K562 (cell line): ENCODE data around the gene MMP15. TPM values are rescaled to one million over a fixed set of nuclear protein-coding genes. Genes with fewer than 3 reads are reported as not detected.
"Not testable (repeated sequence)": the region's sequence is repeated elsewhere in the genome, so short reads cannot be mapped to it uniquely, and the experiment has no call there.

Experiments
- ATAC-seq: fragments of 200-7000 bp; cut with Tn5 transposase; 3 replicates; pipeline ENCODE4 v1.9.1; 2020; ENCODE audit warnings: moderate library complexity
- BruUV-seq: library from RNA; stranded (reverse); fragments of 400-500 nt; replicated peaks from 2 replicates; lab custom pipeline; 2021; lab: Mats Ljungman, UMichigan
- CTCF ChIA-PET: fragments of 300-600 bp; formaldehyde crosslinking; extraction: SDS; loops from one replicate; lab custom pipeline; 2021; ENCODE audit warnings: low intra/inter-chr PET ratio; lab: Yijun Ruan, JAX
- POLR2A ChIA-PET: fragments of 300-600, 350-650 bp; sonication (Branson Sonifier 250); formaldehyde crosslinking; extraction: SDS; loops from one replicate; lab custom pipeline; 2021; ENCODE audit warnings: antibody characterized with exemption, inconsistent platforms; lab: Yijun Ruan, JAX
- DNase-seq, 4 experiments: peaks; one replicate each; pipeline versions ENCODE4 v3.0.0 to v3.0.0-alpha.2; 2011 to 2018; ENCODE audit warnings: low spot score in 3 of 4, mixed read lengths in 3 of 4; ENCODE audit errors: extremely low read depth in 1 of 4
- FAIRE-seq: peaks from 2 replicates; lab custom pipeline; 2011; peaks lifted over from hg19 to GRCh38; lab: Jason Lieb, UNC
- H2AFZ ChIP-seq: 2 replicates; pipeline ENCODE4 v1.6.0; 2011; ENCODE audit warnings: low read depth, low read length, control low read depth, inconsistent platforms
- H3K27ac ChIP-seq: fragments of 200-600 bp; 3 replicates; pipeline ENCODE4 v1.8.0; 2011; ENCODE audit warnings: low read depth, mild to moderate bottlenecking, control low read depth, inconsistent platforms, low read length, moderate library complexity, mixed read lengths; ENCODE audit errors: extremely low read depth
- H3K27me3 ChIP-seq, 2 experiments: fragments of 300-600 bp in 1 of 2; 2 replicates in 1 of 2; 3 replicates in 1 of 2; pipeline versions ENCODE4 v1.6.0 to v1.8.0; 2011; ENCODE audit warnings: inconsistent platforms in 2 of 2, low read length in 2 of 2, mild to moderate bottlenecking in 1 of 2, mixed read lengths in 1 of 2, moderate library complexity in 1 of 2; ENCODE audit not compliant: control insufficient read depth in 2 of 2, insufficient read depth in 2 of 2
- H3K36me3 ChIP-seq: fragments of 300-600 bp; 3 replicates; pipeline ENCODE4 v1.8.0; 2011; ENCODE audit warnings: mild to moderate bottlenecking, low read length, inconsistent platforms; ENCODE audit not compliant: control insufficient read depth, insufficient read depth
- H3K4me1 ChIP-seq, 2 experiments: fragments of 200-600 bp in 1 of 2; replicated peaks in 1 of 2; 2 replicates in 1 of 2; 3 replicates in 1 of 2; pipeline versions ENCODE4 v1.5.1 to v1.8.0; 2011; ENCODE audit warnings: inconsistent platforms in 2 of 2, low read length in 2 of 2, mild to moderate bottlenecking in 1 of 2, mixed read lengths in 1 of 2, moderate library complexity in 1 of 2; ENCODE audit not compliant: control insufficient read depth in 2 of 2, insufficient read depth in 2 of 2
- H3K4me2 ChIP-seq: 2 replicates; pipeline ENCODE4 v1.6.1; 2011; ENCODE audit warnings: low read length, control low read depth, inconsistent platforms, mixed read lengths; ENCODE audit not compliant: insufficient read depth
- H3K4me3 ChIP-seq: fragments of 200-600 bp; sonication (generic), shearing (Covaris generic); 2 replicates; pipeline ENCODE4 v1.5.1; 2016; ENCODE audit warnings: control low read depth, inconsistent platforms
- H3K79me2 ChIP-seq: fragments of 200-600 bp; 3 replicates; pipeline ENCODE4 v1.8.0; 2011; ENCODE audit warnings: low read length, inconsistent platforms; ENCODE audit not compliant: control insufficient read depth, insufficient read depth
- H3K9ac ChIP-seq, 2 experiments: 2 replicates each; pipeline versions ENCODE4 v1.6.0 to v1.6.1; 2011; ENCODE audit warnings: low read depth in 2 of 2, low read length in 2 of 2, control low read depth in 1 of 2, inconsistent platforms in 1 of 2, mild to moderate bottlenecking in 1 of 2, mixed read lengths in 1 of 2; ENCODE audit not compliant: insufficient read depth in 1 of 2
- H3K9me1 ChIP-seq: one replicate; pipeline ENCODE4 v1.6.0; 2011; ENCODE audit warnings: inconsistent platforms, mild to moderate bottlenecking, low read length, moderate library complexity; ENCODE audit not compliant: control insufficient read depth, insufficient read depth
- H3K9me3 ChIP-seq: replicated peaks from 2 replicates; pipeline ENCODE4 v1.5.1; 2011; ENCODE audit warnings: low read depth, low read length, inconsistent platforms; ENCODE audit not compliant: control insufficient read depth, insufficient read depth
- H4K20me1 ChIP-seq: replicated peaks from 2 replicates; pipeline ENCODE4 v1.6.1; 2011; ENCODE audit warnings: low read length, inconsistent platforms, mixed read lengths; ENCODE audit not compliant: control insufficient read depth, insufficient read depth
- ZFP36 ChIP-seq: fragments of 150-350 bp; IDR thresholded peaks from 2 replicates; pipeline ENCODE4 v1.6.1; 2018; ENCODE audit warnings: low read length, low read depth; ENCODE audit not compliant: partially characterized antibody
- WGBS: fragments of 100-300 bp; shearing (Covaris generic); methylation state at CpG from one replicate; pipeline ENCODE4 v1.1.6; 2016; ENCODE audit warnings: low coverage, mixed read lengths; ENCODE audit not compliant: insufficient coverage; ENCODE audit errors: missing lambda C conversion rate; 5-methylcytosine and 5-hydroxymethylcytosine counted together
- in situ Hi-C: fragments of 300-500 bp; cut with MboI; formaldehyde crosslinking; loops from 4 replicates; pipeline ENCODE4 v1.15.0; 2018; ENCODE audit warnings: inconsistent platforms, mixed read lengths
- intact Hi-C: fragments of 100-400 bp; cut with micrococcal nuclease; formaldehyde crosslinking; loops from 2 replicates; pipeline ENCODE4 v1.14.2; 2022
- polyA plus RNA-seq, 8 experiments: library from polyadenylated mRNA; depleted of rRNA in 4 of 8; stranded (reverse) in 5 of 8; unstranded in 3 of 8; fragments of >200 nt; fragmentation: Nextera tagmentation in 2 of 8; fragmentation: Illumina TruSeq in 1 of 8; extraction: Ambion mirVana in 2 of 8; extraction: Trizol in 1 of 8; gene quantifications; 2 replicates each; pipeline versions ENCODE4 v1.2.1 to v1.2.3, GENCODE V29; 2011 to 2014; ENCODE audit warnings: inconsistent platforms in 1 of 8, missing spikeins in 1 of 8
- total RNA-seq, 7 experiments: library from RNA; depleted of rRNA in 6 of 7; stranded (reverse); fragments of >200 nt in 6 of 7; fragmentation: Illumina TruSeq in 2 of 7; extraction: Trizol in 2 of 7; gene quantifications; 2 replicates each; pipeline versions ENCODE4 v1.2.1 to v1.2.3, GENCODE V29; 2011 to 2021; ENCODE audit warnings: low replicate concordance in 1 of 7

The MMP15 gene
- total and polyA plus RNA-seq, 9 of the 15 experiments (the other 6 are each of a cell fraction or from before 2014, with no cell fraction given) = 0.01 to 20.4 (median 5.5) TPM

- H3K36me3 ChIP-seq, H3K4me3 ChIP-seq, POLR2A ChIA-PET, H3K4me1 ChIP-seq, H3K9ac ChIP-seq, H4K20me1 ChIP-seq, FAIRE-seq, H3K9me1 ChIP-seq, H3K4me2 ChIP-seq, H3K27me3 ChIP-seq, intact Hi-C loops, in situ Hi-C loops, H3K9me3 ChIP-seq, H2AFZ ChIP-seq, ATAC-seq, DNase-seq, CTCF ChIA-PET, H3K79me2 ChIP-seq, H3K27ac ChIP-seq, BruUV-seq: not testable (repeated sequence)
- WGBS = 4% methylated on average over 5 of the region's 5 CpGs
- TF ChIP-seq ZFP36 = peak; percentile 51
Observed at GRCh38 chr16:58072134-58072533, 46.6 kb downstream of the MMP15 start.

- FAIRE-seq, H3K27ac ChIP-seq, DNase-seq, H4K20me1 ChIP-seq, BruUV-seq, ATAC-seq, H3K27me3 ChIP-seq, H3K9me3 ChIP-seq, H3K4me1 ChIP-seq, CTCF ChIA-PET, H3K4me3 ChIP-seq, H3K79me2 ChIP-seq, H3K4me2 ChIP-seq, intact Hi-C loops, H3K9me1 ChIP-seq, H3K36me3 ChIP-seq, in situ Hi-C loops, H2AFZ ChIP-seq, H3K9ac ChIP-seq: not testable (repeated sequence)
- POLR2A ChIA-PET = interaction anchor here (0.6 kb wide), 1 partner anchor 25 kb away, joined by 3 read pairs; no protein-coding TSS in a partner anchor
- WGBS = 4% methylated on average over 2 of the region's 2 CpGs
Observed at GRCh38 chr16:58073086-58073485, 47.5 kb downstream of the MMP15 start.
